A673 (cell line): ENCODE measurements around the gene SGCA. TPM values are rescaled to one million over a fixed set of nuclear protein-coding genes. Genes with fewer than 3 reads are reported as not detected.

Experiments used
- BruUV-seq: library from RNA; stranded (reverse); fragments of 400-500 nt; replicated peaks from 2 replicates; lab custom pipeline; 2021; lab: Mats Ljungman, UMichigan
- CTCF ChIA-PET: fragments of 300-600 bp; sonication (Branson Sonifier 250); formaldehyde crosslinking; loops from one replicate; lab custom pipeline; 2022; ENCODE audit warnings: antibody characterized with exemption; lab: Charles Lee
- POLR2A ChIA-PET: fragments of 300-600 bp; sonication (Branson Sonifier 250); formaldehyde crosslinking; loops from one replicate; lab custom pipeline; 2022; ENCODE audit warnings: antibody characterized with exemption; ENCODE audit not compliant: low non-redundant PET; lab: Charles Lee
- DNase-seq: peaks from one replicate; pipeline ENCODE4 v3.0.0-alpha.2; 2015; ENCODE audit warnings: low spot score
- H3K27ac ChIP-seq: fragments of 200-600 bp; sonication (generic); 2 replicates; pipeline ENCODE4 v1.5.1; 2016; ENCODE audit warnings: mixed run types, low read depth, mild to moderate bottlenecking, mixed read lengths, antibody characterized with exemption, low read length; ENCODE audit not compliant: poor library complexity, severe bottlenecking
- H3K27me3 ChIP-seq: fragments of 200-600 bp; sonication (generic); replicated peaks from 2 replicates; pipeline ENCODE4 v1.6.1; 2017; ENCODE audit warnings: mixed run types, low read depth, mild to moderate bottlenecking, mixed read lengths, antibody characterized with exemption, low read length; ENCODE audit not compliant: insufficient read depth, poor library complexity
- H3K36me3 ChIP-seq: fragments of 200-600 bp; sonication (generic); 2 replicates; pipeline ENCODE4 v1.6.1; 2016; ENCODE audit warnings: mixed run types, mild to moderate bottlenecking, mixed read lengths, antibody characterized with exemption, low read length; ENCODE audit not compliant: insufficient read depth, poor library complexity, severe bottlenecking
- H3K4me1 ChIP-seq: fragments of 200-600 bp; sonication (generic); 2 replicates; pipeline ENCODE4 v1.6.1; 2017; ENCODE audit warnings: mixed run types, mild to moderate bottlenecking, mixed read lengths, antibody characterized with exemption, low read length; ENCODE audit not compliant: insufficient read depth, poor library complexity, severe bottlenecking
- H3K4me3 ChIP-seq: fragments of 200-600 bp; sonication (generic); 2 replicates; pipeline ENCODE4 v1.5.1; 2016; ENCODE audit warnings: low read depth, mixed run types, mild to moderate bottlenecking, mixed read lengths, low read length; ENCODE audit not compliant: poor library complexity, severe bottlenecking
- H3K9me3 ChIP-seq: fragments of 200-600 bp; sonication (generic); 2 replicates; pipeline ENCODE4 v1.6.1; 2016; ENCODE audit warnings: mixed run types, low read depth, mild to moderate bottlenecking, mixed read lengths, antibody characterized with exemption, low read length; ENCODE audit not compliant: poor library complexity, severe bottlenecking
- CTCF ChIP-seq: fragments of 300-800, 200-600 bp; sonication (generic); conservative IDR thresholded peaks from 2 replicates; pipeline ENCODE4 v1.5.1; 2017; ENCODE audit warnings: low read depth, mild to moderate bottlenecking, antibody characterized with exemption, low read length, moderate library complexity, mixed read lengths
- EZH2 ChIP-seq: fragments of 200-600 bp; sonication (generic); IDR thresholded peaks from 2 replicates; pipeline ENCODE4 v1.6.1; 2017; ENCODE audit warnings: borderline replicate concordance, low read depth, mild to moderate bottlenecking, mixed read lengths, antibody characterized with exemption, low read length; ENCODE audit not compliant: poor library complexity, severe bottlenecking
- intact Hi-C: fragments of 100-400 bp; cut with micrococcal nuclease; formaldehyde crosslinking; loops from one replicate; pipeline ENCODE4 v1.10.0; 2022; ENCODE audit not compliant: unreplicated experiment
- total RNA-seq: library from RNA; stranded (reverse); gene quantifications from 2 replicates; pipeline ENCODE4 v1.2.3, GENCODE V29; 2021

SGCA gene
- total RNA-seq, 1 experiment from 2014 or later, result not detected

- BruUV-seq, result no TSS peak
- no peak for TF ChIP-seq EZH2
- TF ChIP-seq CTCF, result no peak
- Histone ChIP-seq H3K4me3 (no peak overlapping the region), H3K36me3 (no peaks in the 10 kb centered on the region), H3K27ac (no peak overlapping the region), H3K9me3 (no peaks in the 10 kb centered on the region), H3K27me3 (no peaks in the 10 kb centered on the region), H3K4me1 (peaks cover 23% of the 10 kb centered on the region)
- ChIA-PET CTCF (interaction anchor here (0.6 kb wide), 1 partner anchor 796 kb away, joined by 3 read pairs; no protein-coding TSS in a partner anchor), POLR2A (no interaction called here)
- DNase-seq, result no peak
- intact Hi-C loops, result no loop called here
Measured at GRCh38 chr17:50207792-50208567, 42.2 kb downstream of the SGCA start.

- H3K27me3 ChIP-seq, result no peaks in the 10 kb centered on the region
- intact Hi-C loops, result no loop called here
- POLR2A ChIA-PET, result no interaction called here
- CTCF ChIA-PET, result interaction anchor here (0.6 kb wide), 1 partner anchor 89 kb away, joined by 7 read pairs; no protein-coding TSS in a partner anchor
- no peak for DNase-seq
- TF ChIP-seq EZH2 (no peak), CTCF (no peak)
- H3K27ac ChIP-seq, result no peak overlapping the region
- H3K4me3 ChIP-seq, result no peak overlapping the region
- no peaks in the 10 kb centered on the region for H3K9me3 ChIP-seq
- no TSS peak for BruUV-seq
- peaks cover 23% of the 10 kb centered on the region for H3K4me1 ChIP-seq
- H3K36me3 ChIP-seq, result no peaks in the 10 kb centered on the region
Measured at GRCh38 chr17:50208611-50209061, 42.8 kb downstream of the SGCA start.

GRCh38 chr17:50209133-50209471, 43.3 kb downstream of the SGCA start:
- Histone ChIP-seq H3K4me3 (no peak overlapping the region), H3K4me1 (peaks cover 23% of the 10 kb centered on the region), H3K27me3 (no peaks in the 10 kb centered on the region), H3K36me3 (no peaks in the 10 kb centered on the region), H3K27ac (no peak overlapping the region), H3K9me3 (no peaks in the 10 kb centered on the region)
- intact Hi-C loops, result no loop called here
- no TSS peak for BruUV-seq
- TF ChIP-seq CTCF, result no peak
- ChIA-PET POLR2A (interaction anchor here (0.7 kb wide), 1 partner anchor 8 kb away, joined by 3 read pairs; no protein-coding TSS in a partner anchor), CTCF (interaction anchor here (0.6 kb wide), 1 partner anchor 89 kb away, joined by 7 read pairs; no protein-coding TSS in a partner anchor)
- DNase-seq, result no peak
